Lower leg skin (tissue), 3 donors: ENCODE measurements around the gene JPH3.

ENCODE experiments used
- POLR2A ChIP-seq, 2 donors: fragments of 450-650 bp; IDR thresholded peaks; one replicate each; pipeline ENCODE4 v1.6.1; 2016 to 2017; ENCODE audit warnings: antibody characterized with exemption in 2 of 2, mild to moderate bottlenecking in 1 of 2, moderate library complexity in 1 of 2
- TF ChIP-seq, protein P1 (sequence below), 3 donors: fragments of 450-650 bp; IDR thresholded peaks; one replicate each; pipeline ENCODE4 v1.5.1; 2016; ENCODE audit warnings: antibody characterized with exemption in 3 of 3, mild to moderate bottlenecking in 3 of 3, moderate library complexity in 2 of 3

DNA sequence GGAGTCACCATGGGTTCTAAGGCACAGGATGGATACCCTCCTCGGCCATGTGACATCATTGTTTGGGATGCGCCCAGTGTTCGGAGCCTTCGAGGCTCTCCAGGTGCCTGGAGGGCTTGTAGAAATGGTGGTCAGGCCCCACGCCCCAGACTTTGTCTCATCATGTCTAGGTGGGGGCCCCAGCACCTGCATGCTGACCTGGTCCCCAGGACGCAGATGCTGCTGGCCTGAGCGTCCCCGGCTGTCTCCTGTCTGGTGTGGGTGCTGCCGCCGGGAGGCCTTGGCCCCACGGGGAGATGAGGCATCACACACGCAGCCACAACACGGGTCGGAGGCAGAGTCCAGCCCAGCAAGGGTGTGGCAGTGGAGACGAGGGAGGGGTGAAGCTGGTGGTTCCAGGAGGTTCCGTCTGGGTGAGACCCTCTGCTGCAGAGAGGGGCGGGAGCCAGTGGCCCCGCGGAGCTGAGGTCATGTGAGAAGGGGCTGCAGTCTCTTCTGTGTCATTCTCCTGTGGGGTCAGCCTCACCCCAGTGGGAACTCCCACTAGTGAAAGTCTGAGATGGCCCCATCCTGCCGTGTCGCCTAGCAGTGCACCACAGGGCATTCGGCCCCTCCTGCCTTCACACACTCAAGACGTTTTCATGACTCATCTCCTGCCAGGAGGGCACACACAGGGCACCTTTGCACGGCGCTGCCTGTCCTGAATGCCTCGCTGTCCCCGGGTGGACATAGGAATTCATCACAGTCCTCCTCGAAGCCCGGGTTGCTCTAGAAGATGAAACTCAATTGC is 46.6 kb downstream of the JPH3 start:
- TF ChIP-seq, protein P1, sequence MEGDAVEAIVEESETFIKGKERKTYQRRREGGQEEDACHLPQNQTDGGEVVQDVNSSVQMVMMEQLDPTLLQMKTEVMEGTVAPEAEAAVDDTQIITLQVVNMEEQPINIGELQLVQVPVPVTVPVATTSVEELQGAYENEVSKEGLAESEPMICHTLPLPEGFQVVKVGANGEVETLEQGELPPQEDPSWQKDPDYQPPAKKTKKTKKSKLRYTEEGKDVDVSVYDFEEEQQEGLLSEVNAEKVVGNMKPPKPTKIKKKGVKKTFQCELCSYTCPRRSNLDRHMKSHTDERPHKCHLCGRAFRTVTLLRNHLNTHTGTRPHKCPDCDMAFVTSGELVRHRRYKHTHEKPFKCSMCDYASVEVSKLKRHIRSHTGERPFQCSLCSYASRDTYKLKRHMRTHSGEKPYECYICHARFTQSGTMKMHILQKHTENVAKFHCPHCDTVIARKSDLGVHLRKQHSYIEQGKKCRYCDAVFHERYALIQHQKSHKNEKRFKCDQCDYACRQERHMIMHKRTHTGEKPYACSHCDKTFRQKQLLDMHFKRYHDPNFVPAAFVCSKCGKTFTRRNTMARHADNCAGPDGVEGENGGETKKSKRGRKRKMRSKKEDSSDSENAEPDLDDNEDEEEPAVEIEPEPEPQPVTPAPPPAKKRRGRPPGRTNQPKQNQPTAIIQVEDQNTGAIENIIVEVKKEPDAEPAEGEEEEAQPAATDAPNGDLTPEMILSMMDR (IDR thresholded peaks at IDR 0.05) = no peak
- TF ChIP-seq POLR2A (IDR thresholded peaks at IDR 0.05) = no peak
